AG08395 (cell line): ENCODE data around the gene STC2.

Source experiments
- DNase-seq: peaks from one replicate; pipeline ENCODE4 v3.0.0; 2012; ENCODE audit warnings: mixed read lengths, low spot score

Gene STC2

GRCh38 chr5:173268750-173269432 is 59.3 kb downstream of the STC2 start:
- no peak for DNase-seq

GRCh38 chr5:173265433-173265832 is 62.8 kb downstream of the STC2 start:
- no peak for DNase-seq
